ENCODE results near the gene PLXNA4.

DNA sequence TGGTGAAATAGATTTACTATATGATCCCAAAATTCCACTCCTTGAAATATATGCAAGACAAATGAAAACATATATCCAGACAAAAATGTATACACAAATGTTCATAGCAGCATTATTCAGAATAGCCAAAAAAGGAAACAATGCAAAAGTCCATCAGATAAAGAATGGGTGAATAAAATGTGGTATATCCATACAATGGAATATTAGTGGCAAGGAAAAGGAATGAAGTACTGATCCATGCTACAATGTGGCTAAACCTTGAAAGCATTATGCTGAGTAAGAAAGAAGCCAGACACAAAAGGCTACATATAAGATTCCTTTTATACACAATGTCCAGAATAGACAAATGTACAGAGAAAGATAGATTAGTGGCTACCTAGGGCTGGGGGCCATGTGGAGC, 225.5 kb downstream of the PLXNA4 start:
- TF ChIP-seq, protein P1, sequence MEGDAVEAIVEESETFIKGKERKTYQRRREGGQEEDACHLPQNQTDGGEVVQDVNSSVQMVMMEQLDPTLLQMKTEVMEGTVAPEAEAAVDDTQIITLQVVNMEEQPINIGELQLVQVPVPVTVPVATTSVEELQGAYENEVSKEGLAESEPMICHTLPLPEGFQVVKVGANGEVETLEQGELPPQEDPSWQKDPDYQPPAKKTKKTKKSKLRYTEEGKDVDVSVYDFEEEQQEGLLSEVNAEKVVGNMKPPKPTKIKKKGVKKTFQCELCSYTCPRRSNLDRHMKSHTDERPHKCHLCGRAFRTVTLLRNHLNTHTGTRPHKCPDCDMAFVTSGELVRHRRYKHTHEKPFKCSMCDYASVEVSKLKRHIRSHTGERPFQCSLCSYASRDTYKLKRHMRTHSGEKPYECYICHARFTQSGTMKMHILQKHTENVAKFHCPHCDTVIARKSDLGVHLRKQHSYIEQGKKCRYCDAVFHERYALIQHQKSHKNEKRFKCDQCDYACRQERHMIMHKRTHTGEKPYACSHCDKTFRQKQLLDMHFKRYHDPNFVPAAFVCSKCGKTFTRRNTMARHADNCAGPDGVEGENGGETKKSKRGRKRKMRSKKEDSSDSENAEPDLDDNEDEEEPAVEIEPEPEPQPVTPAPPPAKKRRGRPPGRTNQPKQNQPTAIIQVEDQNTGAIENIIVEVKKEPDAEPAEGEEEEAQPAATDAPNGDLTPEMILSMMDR (IDR thresholded peaks at IDR 0.05), result no peak
- no peak for TF ChIP-seq RCOR1 (IDR thresholded peaks at IDR 0.05; ENCODE audit: low read depth, low read length)
- TF ChIP-seq ZSCAN20 (CRISPR knock-in tag; IDR thresholded peaks at IDR 0.05), result no peak
- TF ChIP-seq JUN (IDR thresholded peaks at IDR 0.05), result no peak

All from A549 (cell line).